Suprapubic skin (tissue), 3 donors: ENCODE results near the gene DIAPH2.

Source experiments
- CTCF ChIP-seq, 2 donors: fragments of 200-600 bp in 1 of 2; fragments of 450-650 bp in 1 of 2; sonication (generic) in 1 of 2; IDR thresholded peaks; one replicate each; pipeline ENCODE4 v1.5.1; 2016 to 2019; ENCODE audit warnings: antibody characterized with exemption in 2 of 2, mild to moderate bottlenecking in 1 of 2, moderate library complexity in 1 of 2
- POLR2A ChIP-seq, 2 donors: fragments of 450-650 bp; IDR thresholded peaks; one replicate each; pipeline ENCODE4 v1.6.1; 2017; ENCODE audit warnings: antibody characterized with exemption in 2 of 2, mild to moderate bottlenecking in 2 of 2, moderate library complexity in 2 of 2

DNA sequence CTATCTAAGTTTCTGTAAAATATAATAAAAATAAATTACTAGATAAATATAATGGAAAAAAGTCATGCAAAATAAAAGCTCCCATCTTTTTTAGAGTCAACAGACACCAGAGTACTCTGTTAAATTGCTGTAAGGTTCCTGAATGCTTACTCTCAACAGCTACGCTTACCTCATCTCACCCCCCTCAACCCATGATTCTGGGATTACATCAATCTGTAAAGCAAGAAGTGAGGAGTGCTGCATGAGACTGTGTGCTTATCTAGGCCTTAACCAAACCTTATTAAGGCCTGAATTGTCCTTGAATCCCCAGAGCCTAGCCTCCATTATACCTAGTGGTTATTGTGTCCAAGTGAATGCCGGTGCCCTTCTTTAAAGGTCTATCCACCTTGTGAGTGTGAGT lies 934.9 kb downstream of the DIAPH2 start:
- TF ChIP-seq POLR2A (IDR thresholded peaks at IDR 0.05) = no peak
- no peak for TF ChIP-seq CTCF (IDR thresholded peaks at IDR 0.05)
